Measurements from ENCODE around the gene ECEL1.

DNA sequence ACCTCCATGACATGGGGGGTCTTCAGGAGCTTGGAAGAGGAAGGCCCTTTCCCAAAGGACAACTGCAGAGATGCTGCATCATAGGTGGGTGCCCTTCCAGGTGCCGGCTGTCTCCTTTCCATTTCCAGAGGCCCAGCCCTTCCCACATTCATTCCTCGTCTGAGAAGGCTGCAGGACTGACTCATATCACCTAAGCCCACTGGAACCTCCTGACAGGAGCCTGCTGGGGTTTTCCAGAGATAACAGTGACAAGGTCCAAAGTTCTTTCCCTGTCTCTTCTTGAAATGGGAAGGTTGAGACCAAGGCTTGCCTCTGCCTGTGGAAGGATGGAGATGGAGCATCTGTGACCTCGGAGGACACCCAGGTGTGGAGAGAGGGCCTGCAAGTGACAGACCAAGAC lies 28.9 kb upstream of the ECEL1 start:
- TF ChIP-seq CTCF (IDR thresholded peaks at IDR 0.05; ENCODE audit: borderline replicate concordance, extremely low read depth, low read length, poor library complexity, severe bottlenecking) (no peak), EZH2 (IDR thresholded peaks at IDR 0.05; ENCODE audit: borderline replicate concordance, low read depth, low read length, severe bottlenecking) (no peak)

Measured in DND-41 (cell line).